Prostate gland (tissue), 2 donors: ENCODE results near the gene MEDAG. TPM values are rescaled to one million over a fixed set of nuclear protein-coding genes. Genes with fewer than 3 reads are reported as not detected.
"Not testable (repeated sequence)": the region's sequence is repeated elsewhere in the genome, so short reads cannot be mapped to it uniquely, and the experiment has no call there.

Experiments used
- DNase-seq: peaks from one replicate; pipeline ENCODE4 v3.0.0-alpha.2; 2019; ENCODE audit warnings: low spot score
- H3K27ac ChIP-seq, 2 donors: fragments of 200-600 bp; sonication (generic); 2 replicates each; pipeline ENCODE4 v1.5.1; 2017 to 2019
- H3K27me3 ChIP-seq: fragments of 200-600 bp; sonication (generic); replicated peaks from 2 replicates; pipeline ENCODE4 v1.5.1; 2019; ENCODE audit not compliant: insufficient read depth
- H3K36me3 ChIP-seq, 2 donors: fragments of 200-600 bp; sonication (generic); 1 replicate in 1 of 2; 2 replicates in 1 of 2; pipeline versions ENCODE4 v1.5.1 to v1.8.1; 2017 to 2019
- H3K4me1 ChIP-seq: fragments of 200-600 bp; sonication (generic); replicated peaks from 2 replicates; pipeline ENCODE4 v1.5.1; 2019
- H3K4me3 ChIP-seq, 2 donors: fragments of 200-600 bp; sonication (generic); 2 replicates each; pipeline ENCODE4 v1.5.1; 2017 to 2019
- H3K9me3 ChIP-seq: fragments of 200-600 bp; sonication (generic); 2 replicates; pipeline ENCODE4 v1.5.1; 2017
- POLR2A ChIP-seq: fragments of 450-650 bp; IDR thresholded peaks from one replicate; pipeline ENCODE4 v1.6.1; 2016; ENCODE audit warnings: antibody characterized with exemption, mild to moderate bottlenecking
- POLR2AphosphoS5 ChIP-seq: sonication (generic); formaldehyde crosslinking; IDR thresholded peaks from one replicate; pipeline ENCODE4 v1.6.1; 2017; ENCODE audit warnings: antibody characterized with exemption
- WGBS: methylation state at CpG from one replicate; pipeline ENCODE4 v1.1.5; 2018; 5-methylcytosine and 5-hydroxymethylcytosine counted together
- intact Hi-C: fragments of 100-400 bp; cut with DNase I; formaldehyde crosslinking; loops from one replicate; pipeline ENCODE4 v1.14.2; 2022
- total RNA-seq, 2 donors: library from RNA; depleted of rRNA; stranded (reverse); fragments of >200 nt; gene quantifications; one replicate each; pipeline ENCODE4 v1.1.0, GENCODE V29; 2016
- TF ChIP-seq, protein P1 (sequence below), 4 experiments: fragments of 200-600 bp in 2 of 4; fragments of 450-650 bp in 2 of 4; sonication (generic) in 2 of 4; IDR thresholded peaks; 1 replicate in 3 of 4; 2 replicates in 1 of 4; pipeline ENCODE4 v1.5.1; 2016 to 2019; ENCODE audit warnings: antibody characterized with exemption in 4 of 4, mild to moderate bottlenecking in 2 of 4, moderate library complexity in 2 of 4

The MEDAG gene
- total RNA-seq, 2 donors from 2014 or later = 0.23 to 13.0 TPM

DNA sequence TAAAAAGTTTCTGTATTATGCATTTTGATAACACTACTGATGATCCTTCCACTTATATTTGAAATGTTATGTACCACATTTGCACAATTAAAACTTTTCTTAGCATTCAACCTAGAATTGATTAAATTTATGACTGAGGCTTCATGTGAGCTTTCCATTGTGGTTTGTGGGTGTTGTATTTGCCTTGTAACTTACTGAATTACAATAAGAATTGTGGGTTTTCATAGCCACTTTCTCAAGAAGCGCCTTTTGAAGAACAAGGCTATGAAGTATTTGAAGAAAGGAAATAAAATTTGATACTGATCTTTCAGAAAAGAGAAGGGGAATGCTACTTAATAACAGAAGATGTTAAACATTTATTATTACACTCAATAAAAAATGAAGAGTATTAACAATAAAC, 19.4 kb downstream of the MEDAG start:
- Histone ChIP-seq H3K4me3 (no peak overlapping the region), H3K36me3 (no peaks in the 10 kb centered on the region), H3K4me1 (no peaks in the 10 kb centered on the region), H3K9me3 (no peaks in the 10 kb centered on the region), H3K27me3 (peaks cover 4% of the 10 kb centered on the region), H3K27ac (no peak overlapping the region)
- intact Hi-C loops = no loop called here
- DNase-seq = no peak
- 55% methylated on average over 1 of the region's 1 CpG for WGBS
- TF ChIP-seq, protein P1, sequence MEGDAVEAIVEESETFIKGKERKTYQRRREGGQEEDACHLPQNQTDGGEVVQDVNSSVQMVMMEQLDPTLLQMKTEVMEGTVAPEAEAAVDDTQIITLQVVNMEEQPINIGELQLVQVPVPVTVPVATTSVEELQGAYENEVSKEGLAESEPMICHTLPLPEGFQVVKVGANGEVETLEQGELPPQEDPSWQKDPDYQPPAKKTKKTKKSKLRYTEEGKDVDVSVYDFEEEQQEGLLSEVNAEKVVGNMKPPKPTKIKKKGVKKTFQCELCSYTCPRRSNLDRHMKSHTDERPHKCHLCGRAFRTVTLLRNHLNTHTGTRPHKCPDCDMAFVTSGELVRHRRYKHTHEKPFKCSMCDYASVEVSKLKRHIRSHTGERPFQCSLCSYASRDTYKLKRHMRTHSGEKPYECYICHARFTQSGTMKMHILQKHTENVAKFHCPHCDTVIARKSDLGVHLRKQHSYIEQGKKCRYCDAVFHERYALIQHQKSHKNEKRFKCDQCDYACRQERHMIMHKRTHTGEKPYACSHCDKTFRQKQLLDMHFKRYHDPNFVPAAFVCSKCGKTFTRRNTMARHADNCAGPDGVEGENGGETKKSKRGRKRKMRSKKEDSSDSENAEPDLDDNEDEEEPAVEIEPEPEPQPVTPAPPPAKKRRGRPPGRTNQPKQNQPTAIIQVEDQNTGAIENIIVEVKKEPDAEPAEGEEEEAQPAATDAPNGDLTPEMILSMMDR (IDR thresholded peaks at IDR 0.05) = no peak
- TF ChIP-seq POLR2A = no peak
- TF ChIP-seq POLR2AphosphoS5 = no peak

DNA sequence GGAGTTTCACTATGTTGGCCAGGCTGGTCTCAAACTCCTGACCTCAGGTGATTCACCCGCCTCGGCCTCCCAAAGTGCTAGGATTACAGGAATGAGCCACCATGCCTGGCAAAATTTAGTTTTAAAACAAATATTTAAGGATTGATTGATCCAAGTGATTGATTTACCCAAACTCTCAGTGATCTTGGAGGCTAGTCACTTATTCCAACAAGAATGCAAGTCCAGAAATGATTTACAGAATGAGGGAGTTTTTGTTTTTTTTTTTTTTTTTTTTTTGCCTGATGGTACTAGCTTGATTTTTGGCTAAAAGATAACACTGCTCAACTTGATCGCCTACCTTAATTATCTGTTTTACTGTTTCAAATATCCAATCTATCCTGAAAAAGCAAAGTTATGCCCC, 20.7 kb downstream of the MEDAG start:
- no peak overlapping the region for H3K27ac ChIP-seq
- 93% methylated on average over 3 of the region's 3 CpGs for WGBS

DNA sequence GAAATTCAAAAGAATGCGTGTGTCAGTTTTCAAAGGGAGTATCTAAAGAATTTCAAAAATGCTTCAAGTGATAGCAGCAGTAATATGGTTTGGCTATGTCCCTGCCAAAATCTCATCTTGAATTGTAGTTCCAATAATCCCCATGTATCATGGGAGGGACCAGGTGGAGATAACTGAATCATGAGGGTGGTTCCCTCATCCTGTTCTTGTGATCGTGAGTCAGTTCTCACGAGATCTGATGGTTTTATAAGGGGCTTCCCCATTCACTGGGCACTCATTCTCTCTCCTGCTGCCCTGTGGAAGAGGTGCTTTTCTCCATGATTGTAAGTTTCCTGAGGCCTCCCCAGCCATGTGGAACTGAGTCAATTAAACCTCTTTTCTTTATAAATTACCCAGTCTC, 21.1 kb downstream of the MEDAG start:
- DNase-seq, H3K27ac ChIP-seq, H3K9me3 ChIP-seq, H3K36me3 ChIP-seq, H3K27me3 ChIP-seq, H3K4me3 ChIP-seq, H3K4me1 ChIP-seq, intact Hi-C loops: not testable (repeated sequence)
- WGBS = 87% methylated on average over 3 of the region's 3 CpGs

More for the DNA sequence above, 20.7 kb downstream of the MEDAG start:
- Histone ChIP-seq H3K27me3 (peaks cover 4% of the 10 kb centered on the region), H3K4me1 (no peaks in the 10 kb centered on the region), H3K4me3 (no peak overlapping the region), H3K9me3 (no peaks in the 10 kb centered on the region), H3K36me3 (no peaks in the 10 kb centered on the region)
- no peak for DNase-seq
- TF ChIP-seq POLR2A (no peak), POLR2AphosphoS5 (no peak)
- TF ChIP-seq, protein P1 (IDR thresholded peaks at IDR 0.05) = no peak
- intact Hi-C loops = no loop called here

DNA sequence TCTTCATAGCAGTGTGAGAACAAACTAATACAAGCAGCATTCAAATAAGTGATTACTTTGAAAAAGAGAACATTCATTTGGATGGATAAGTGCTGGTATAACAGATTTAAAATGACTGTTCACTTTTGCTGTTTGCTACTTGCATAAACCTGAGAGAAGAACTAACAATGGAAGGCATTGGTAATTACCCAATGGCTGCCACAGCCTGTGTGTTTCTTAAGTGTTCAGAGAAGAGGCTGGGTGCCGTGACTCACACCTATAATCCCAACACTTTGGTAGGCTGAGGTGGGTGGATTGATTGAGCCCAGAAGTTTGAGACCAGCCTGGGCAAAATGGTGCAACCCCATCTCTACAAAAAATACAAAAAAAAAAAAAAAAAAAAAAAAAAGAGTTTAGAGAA, 21.5 kb downstream of the MEDAG start:
- Histone ChIP-seq H3K36me3 (no peaks in the 10 kb centered on the region), H3K9me3 (no peaks in the 10 kb centered on the region), H3K4me1 (no peaks in the 10 kb centered on the region), H3K27ac (no peak overlapping the region), H3K4me3 (no peak overlapping the region), H3K27me3 (peaks cover 4% of the 10 kb centered on the region)
- intact Hi-C loops = no loop called here
- DNase-seq = no peak
- TF ChIP-seq, protein P1 (IDR thresholded peaks at IDR 0.05) = no peak
- TF ChIP-seq POLR2A (no peak), POLR2AphosphoS5 (no peak)
- 94% methylated on average over 1 of the region's 1 CpG for WGBS

DNA sequence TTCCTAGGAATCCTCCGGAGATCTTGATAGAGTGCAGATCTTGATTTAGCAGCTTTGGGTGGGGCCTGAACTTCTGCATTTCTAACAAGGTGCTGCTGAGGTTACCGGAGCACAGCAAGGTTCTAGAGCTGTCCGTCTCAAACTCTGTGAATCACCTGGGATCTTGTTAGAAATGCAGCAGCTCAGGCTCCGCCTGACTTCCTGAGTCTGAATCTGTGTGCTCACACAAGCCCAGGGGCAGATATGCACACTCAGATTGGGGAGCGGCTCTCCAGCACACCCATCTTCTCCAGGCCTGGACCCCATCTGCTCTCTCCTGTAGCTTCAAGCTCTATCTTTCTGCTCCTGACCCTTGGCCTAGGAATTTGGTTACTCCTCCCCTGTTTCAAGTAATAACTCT, 22.9 kb downstream of the MEDAG start:
- intact Hi-C loops = no loop called here
- Histone ChIP-seq H3K27ac (no peak overlapping the region), H3K36me3 (no peaks in the 10 kb centered on the region), H3K4me1 (no peaks in the 10 kb centered on the region), H3K27me3 (no peaks in the 10 kb centered on the region), H3K4me3 (no peak overlapping the region), H3K9me3 (no peaks in the 10 kb centered on the region)
- DNase-seq = no peak
- TF ChIP-seq, protein P1 (IDR thresholded peaks at IDR 0.05) = no peak
- no peak for TF ChIP-seq POLR2AphosphoS5
- WGBS = 94% methylated on average over 5 of the region's 5 CpGs
